Activated CD4-positive, alpha-beta T cell treated with anti-CD3 and anti-CD28 coated beads, Interleukin-2, amount 50 U/mL, for 1 hour (primary cell): Measurements from ENCODE around the gene TMEM233.

Experiments used
- DNase-seq: peaks from one replicate; pipeline ENCODE4 v3.0.0-alpha.2; 2020

Gene TMEM233

DNA sequence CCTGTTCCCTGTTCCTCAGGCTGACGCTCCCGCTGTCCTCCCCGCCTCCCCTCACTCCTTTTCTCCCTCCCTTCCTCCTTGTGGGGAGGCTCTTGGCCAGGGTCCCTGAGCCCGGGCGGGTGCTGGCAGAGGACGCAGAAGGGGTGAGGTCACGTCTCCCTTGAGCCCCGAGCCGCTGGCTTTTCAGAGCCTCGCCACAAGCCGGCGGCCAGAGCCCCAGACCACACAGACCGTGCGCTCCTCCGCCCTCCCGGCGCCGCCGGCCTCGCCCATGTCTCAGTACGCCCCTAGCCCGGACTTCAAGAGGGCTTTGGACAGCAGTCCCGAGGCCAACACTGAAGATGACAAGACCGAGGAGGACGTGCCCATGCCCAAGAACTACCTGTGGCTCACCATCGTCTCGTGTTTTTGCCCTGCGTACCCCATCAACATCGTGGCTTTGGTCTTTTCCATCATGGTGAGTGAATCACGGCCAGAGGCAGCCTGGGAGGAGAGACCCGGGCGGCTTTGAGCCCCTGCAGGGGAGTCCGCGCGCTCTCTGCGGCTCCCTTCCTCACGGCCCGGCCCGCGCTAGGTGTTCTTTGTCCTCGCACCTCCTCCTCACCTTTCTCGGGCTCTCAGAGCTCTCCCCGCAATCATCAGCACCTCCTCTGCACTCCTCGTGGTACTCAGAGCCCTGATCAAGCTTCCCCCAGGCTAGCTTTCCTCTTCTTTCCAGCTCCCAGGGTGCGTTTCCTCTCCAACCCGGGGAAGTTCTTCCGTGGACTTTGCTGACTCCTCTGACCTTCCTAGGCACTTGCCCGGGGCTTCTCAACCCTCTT, at the start of gene TMEM233:
TMEM233 (plus strand) TSS at position 197 of the 821 bp plus-strand sequence; CDS start at position 272, 75 bp downstream.
- DNase-seq: no peak

GRCh38 chr12:119544765-119545625, 48.6 kb upstream of the TMEM233 start:
- peak; percentile 45 for DNase-seq

DNA sequence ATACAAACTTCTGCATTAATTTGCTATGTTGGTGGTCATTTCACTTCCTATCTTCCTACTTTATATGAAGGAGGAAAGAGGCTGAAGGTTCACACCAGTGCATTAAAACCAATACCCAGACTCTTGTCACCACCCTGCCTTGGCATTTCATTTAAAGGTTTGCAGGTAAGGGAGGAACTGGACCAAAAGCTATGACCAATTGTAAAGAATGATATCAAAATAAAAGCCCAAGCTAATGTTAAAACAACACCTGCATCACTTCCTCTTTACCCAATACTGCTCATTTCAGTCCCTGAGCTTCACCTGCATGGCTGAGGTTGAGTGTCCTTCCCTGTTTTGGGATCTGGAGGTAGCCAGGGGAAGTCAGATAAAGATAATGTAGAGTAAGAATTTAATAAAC, 47.2 kb upstream of the TMEM233 start:
- no peak for DNase-seq

- no peak for DNase-seq
These were observed 46.6 kb upstream of the TMEM233 start for GRCh38 chr12:119547001-119547400.

DNA sequence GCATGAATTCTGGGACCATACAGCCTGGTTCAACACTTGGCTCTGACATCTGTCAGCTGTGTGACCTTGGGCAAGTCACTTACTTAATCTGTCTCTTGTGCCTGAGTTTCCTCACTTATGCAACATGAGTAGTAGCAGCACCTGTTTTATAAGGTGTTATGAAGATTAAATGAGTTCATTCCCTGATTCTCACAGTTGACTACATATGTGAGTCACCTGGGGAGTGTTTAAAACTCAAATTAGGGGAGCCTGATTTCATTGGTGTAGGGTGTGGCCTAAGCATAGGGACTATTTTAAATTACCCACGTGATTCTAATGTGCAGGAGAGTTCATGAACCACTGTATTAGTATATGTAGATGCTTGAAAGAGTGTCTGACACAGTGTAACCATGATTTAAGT, 36.7 kb upstream of the TMEM233 start:
- DNase-seq: no peak

DNA sequence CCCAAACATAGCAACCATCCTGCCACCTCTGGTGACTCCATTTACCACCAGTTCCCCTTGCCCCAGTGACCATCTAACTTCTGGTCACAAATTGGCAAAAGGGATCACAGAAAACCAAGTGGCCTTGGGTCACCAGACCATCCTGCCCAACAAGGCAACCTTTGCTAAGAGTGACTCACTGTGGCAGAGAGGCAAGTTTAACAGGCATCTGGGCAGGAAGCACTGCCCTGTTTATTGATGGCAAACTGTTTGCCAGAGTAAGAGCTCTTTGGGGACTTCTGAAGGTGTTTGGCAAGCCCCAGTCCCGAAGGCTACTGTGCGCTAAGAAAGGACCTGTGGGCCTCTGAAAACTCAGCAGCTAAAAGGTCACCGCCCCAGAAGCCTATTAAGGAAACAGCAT, 28.2 kb upstream of the TMEM233 start:
- DNase-seq: no peak

DNA sequence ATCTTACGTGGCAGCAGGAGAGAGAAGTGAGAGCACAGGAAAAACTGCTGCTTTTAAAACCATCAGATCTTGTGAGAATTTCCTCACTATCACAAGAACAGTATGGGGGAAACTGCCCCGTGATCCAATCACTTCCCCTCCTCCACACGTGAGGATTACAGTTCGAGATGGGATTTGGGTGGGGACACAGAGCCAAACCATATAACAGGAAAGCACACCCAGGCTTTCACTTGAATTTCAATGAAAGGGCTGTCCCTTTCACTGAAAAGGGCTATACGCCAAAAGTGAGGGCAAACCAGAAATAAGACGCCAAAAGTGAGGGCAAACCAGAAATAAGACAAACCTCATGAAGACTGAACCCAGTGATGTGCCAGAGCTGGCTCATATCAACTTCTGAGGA, 22.8 kb upstream of the TMEM233 start:
- no peak for DNase-seq

- no peak for DNase-seq
These were observed 20.5 kb upstream of the TMEM233 start for GRCh38 chr12:119573086-119573485.

GRCh38 chr12:119574255-119574654, 19.3 kb upstream of the TMEM233 start:
- DNase-seq: no peak

GRCh38 chr12:119576118-119576810, 17.3 kb upstream of the TMEM233 start:
- DNase-seq: no peak

GRCh38 chr12:119576915-119577314, 16.7 kb upstream of the TMEM233 start:
- DNase-seq: no peak

DNA sequence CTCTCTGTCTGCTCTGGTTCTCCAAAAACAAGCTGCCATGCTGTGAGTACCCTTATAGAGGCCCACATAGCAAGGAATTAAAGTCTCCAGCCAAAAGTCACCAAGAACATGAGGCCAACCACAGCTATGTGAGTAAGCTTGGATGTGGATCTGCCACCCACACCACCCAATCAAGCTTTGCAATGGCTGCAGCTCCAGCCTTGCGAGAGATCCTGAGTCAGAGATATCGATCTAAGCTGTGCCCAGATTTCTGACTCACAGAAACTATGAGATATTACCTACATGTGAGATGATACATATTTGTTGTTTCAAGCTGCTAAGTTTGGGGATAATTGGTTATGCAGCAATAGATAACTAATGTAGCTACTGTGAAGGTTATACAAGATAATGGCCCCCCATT, 15.5 kb upstream of the TMEM233 start:
- DNase-seq: no peak

DNA sequence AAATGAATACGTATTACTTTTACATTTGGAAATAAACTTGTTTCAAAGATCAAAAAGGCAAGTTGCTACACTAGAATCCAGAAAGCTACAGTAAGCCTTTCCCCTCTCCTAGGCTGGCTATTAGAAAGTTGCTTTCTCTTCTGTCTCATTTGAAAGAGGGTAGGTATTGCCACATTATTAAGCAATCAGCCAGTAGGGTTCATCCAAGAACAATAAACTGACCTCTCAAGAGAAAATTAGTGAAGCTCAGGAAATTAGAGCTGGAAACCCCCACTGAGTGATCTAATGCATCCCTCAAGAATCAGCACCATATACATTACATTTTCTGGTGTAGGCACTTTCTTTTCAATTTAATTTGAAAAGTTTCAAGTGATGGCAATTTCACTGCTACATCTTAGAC, 4.5 kb upstream of the TMEM233 start:
- no peak for DNase-seq

GRCh38 chr12:119589634-119590033, 3.9 kb upstream of the TMEM233 start:
- no peak for DNase-seq

GRCh38 chr12:119592232-119592631, 1.3 kb upstream of the TMEM233 start:
- no peak for DNase-seq

GRCh38 chr12:119594399-119594730, 791 bp downstream of the TMEM233 start:
- no peak for DNase-seq

- no peak for DNase-seq
These were observed 1.3 kb downstream of the TMEM233 start for GRCh38 chr12:119594772-119595445.

DNA sequence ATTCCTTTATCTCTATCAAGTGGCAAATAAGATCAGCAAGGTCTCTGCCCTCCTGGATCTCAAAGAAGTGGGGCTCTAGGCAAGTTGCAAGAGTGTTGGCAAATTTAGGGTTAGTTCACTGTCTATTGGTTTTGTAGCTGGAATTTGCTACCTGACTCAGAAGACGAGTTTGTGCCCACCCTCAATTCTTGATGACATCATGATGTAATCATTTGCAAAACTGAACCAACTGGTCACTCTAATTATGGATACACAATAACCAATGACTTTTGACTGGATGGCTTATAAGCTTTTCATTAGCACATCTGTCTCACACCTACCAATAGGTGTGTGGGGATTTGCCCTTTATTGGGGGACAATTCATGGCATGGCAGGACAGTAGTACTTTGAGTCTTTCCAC, 4.6 kb downstream of the TMEM233 start:
- no peak for DNase-seq

- DNase-seq: no peak
These were observed 8.5 kb downstream of the TMEM233 start for GRCh38 chr12:119601877-119602733.

DNA sequence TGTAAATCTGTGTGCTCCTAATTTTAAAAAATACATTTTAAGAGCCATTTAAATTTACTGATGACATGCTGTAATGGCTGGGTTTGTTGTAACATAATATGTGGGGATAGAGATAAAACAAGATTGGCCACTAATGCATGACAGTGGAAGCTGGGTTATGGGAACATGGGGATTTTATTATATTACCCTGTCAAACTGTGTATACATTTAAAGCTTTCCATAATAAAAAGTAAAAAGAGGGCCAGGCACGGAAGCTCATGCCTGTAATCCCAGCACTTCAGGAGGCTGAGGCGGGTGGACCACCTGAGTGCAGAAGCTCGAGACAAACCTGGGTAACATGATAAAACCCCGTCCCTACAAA, 9.1 kb downstream of the TMEM233 start:
- no peak for DNase-seq

DNA sequence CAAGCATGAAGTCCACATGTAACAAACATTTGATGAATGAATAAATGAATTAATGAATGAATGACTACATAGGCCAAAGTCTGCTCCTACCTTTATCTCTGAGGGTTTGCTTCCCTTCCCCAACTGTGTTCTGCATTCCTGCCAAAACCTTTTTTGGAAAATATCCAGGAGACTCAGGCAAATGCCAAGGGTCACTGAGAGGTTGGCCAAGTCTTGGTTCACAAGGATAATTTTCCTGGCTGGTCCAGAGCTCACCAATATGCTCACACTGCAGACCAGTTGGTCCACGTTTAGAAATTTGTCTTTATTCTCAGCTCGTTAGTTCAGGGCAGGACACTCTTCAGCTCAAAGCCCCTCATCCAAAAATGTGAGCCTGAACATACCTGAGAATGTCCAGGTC, 10.2 kb downstream of the TMEM233 start:
- no peak for DNase-seq

GRCh38 chr12:119609358-119609757, 15.8 kb downstream of the TMEM233 start:
- DNase-seq: no peak
